BLaER1 treated with 17β-estradiol and CSF1 and Interleukin-3, amounts not matched to agents 10 nM and 100 nM (cell line): ENCODE data around the gene RALGAPB.

Source experiments
- H3K27ac ChIP-seq, 11 experiments: shearing (Covaris generic); formaldehyde crosslinking; 2 replicates each; pipeline ENCODE4 v1.8.1; 2022
- H3K27me3 ChIP-seq, 11 experiments: shearing (Covaris generic); formaldehyde crosslinking; 2 replicates each; pipeline ENCODE4 v1.8.1; 2022
- H3K36me3 ChIP-seq, 11 experiments: shearing (Covaris generic); formaldehyde crosslinking; 2 replicates each; pipeline ENCODE4 v1.8.1; 2022
- H3K4me1 ChIP-seq, 10 experiments: shearing (Covaris generic); formaldehyde crosslinking; 2 replicates each; pipeline ENCODE4 v1.8.1; 2022
- H3K4me2 ChIP-seq, 11 experiments: shearing (Covaris generic); formaldehyde crosslinking; 2 replicates each; pipeline ENCODE4 v1.8.1; 2022
- H3K4me3 ChIP-seq, 10 experiments: shearing (Covaris generic); formaldehyde crosslinking; 2 replicates each; pipeline ENCODE4 v1.8.1; 2022
- H3K9ac ChIP-seq, 11 experiments: shearing (Covaris generic); formaldehyde crosslinking; 2 replicates each; pipeline ENCODE4 v1.8.1; 2022
- H3K9me3 ChIP-seq, 11 experiments: shearing (Covaris generic); formaldehyde crosslinking; replicated peaks in 1 of 11; 2 replicates each; pipeline ENCODE4 v1.8.1; 2022
- H4K20me1 ChIP-seq, 11 experiments: shearing (Covaris generic); formaldehyde crosslinking; 2 replicates each; pipeline ENCODE4 v1.8.1; 2022
- Cebpa-rat ChIP-seq, 11 experiments: shearing (Covaris generic); IDR thresholded peaks; 2 replicates each; pipeline ENCODE4 v1.8.1; 2022

Gene RALGAPB

DNA sequence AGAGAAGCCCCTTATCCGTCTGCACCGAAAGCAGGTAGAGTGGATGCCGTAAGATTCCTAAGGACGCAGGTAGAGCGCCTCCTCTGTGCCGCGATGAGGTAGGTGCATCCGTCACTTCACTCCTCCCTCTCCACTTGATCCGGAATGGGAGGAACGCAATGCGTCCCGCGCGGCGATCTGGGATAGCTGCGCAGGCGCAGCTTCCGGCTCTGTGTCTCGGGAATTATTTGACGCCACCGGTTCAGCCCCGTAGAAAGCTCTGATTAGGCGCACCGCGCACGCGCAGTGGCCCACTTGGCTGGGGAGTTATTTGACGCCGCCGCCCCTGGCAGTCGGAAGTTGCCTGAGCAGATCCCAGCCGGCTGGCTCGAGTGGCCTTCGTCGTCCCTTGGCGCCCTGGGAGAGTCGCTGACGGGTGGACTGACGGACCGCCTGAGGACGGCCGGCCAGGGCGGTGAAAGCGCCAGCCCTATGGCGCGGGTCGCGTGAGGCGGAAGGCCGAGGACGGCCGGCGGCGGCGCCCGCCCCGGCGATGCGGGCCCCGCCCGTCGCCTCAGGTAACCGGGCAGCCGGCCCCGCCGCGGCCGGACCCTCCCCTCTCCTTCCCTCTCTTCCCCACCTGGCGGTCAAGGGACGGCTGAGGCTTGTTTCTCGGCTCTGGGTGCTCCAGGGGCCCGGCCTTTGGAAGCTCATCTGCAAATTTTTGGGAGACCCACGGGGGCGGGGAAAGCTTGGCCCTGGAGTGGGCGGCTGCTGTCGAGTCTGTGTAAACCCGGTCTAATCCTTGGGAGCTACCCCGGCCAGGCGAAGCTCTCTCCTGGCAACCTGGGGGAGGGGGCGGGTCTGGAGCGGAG is at the start of gene RALGAPB:
TSS of gene RALGAPB (plus strand) at position 331 of the 854 bp plus-strand sequence. CDS start 15,590 bp downstream, outside the sequence.
- Histone ChIP-seq H3K36me3 (peaks cover 0 to 17% (median 4%) of the 10 kb centered on the region in 11 experiments; a peak in 7 of 22 replicates), H3K4me1 (peaks cover 21 to 26% (median 23%) of the 10 kb centered on the region in 10 experiments), H4K20me1 (peaks cover 24 to 50% (median 46%) of the 10 kb centered on the region in 11 experiments; a peak in 20 of 22 replicates), H3K27me3 (no peaks in the 10 kb centered on the region), H3K4me2 (peak within 1 kb of the TSS; percentile 85 to 97 (median 93)), H3K9ac (peak within 1 kb of the TSS; percentile 85 to 95 (median 91)), H3K9me3 (no peaks in the 10 kb centered on the region), H3K27ac (peak within 1 kb of the TSS; percentile 73 to 89 (median 86)), H3K4me3 (peak within 1 kb of the TSS; percentile 79 to 99 (median 96))
- no peak for TF ChIP-seq Cebpa-rat (IDR thresholded peaks at IDR 0.05)

- H3K9ac ChIP-seq, result no peak overlapping the region
- H3K27me3 ChIP-seq, result no peaks in the 10 kb centered on the region
- peaks cover 100% of the 10 kb centered on the region in 11 experiments for H3K36me3 ChIP-seq
- no peak overlapping the region for H3K27ac ChIP-seq
- H3K4me3 ChIP-seq, result no peak overlapping the region
- H3K4me2 ChIP-seq, result peak overlapping the region in 4 of 11 experiments; percentile 3 to 22 (median 6); a peak in 3 of 22 replicates
- H4K20me1 ChIP-seq, result peaks cover 96 to 100% (median 100%) of the 10 kb centered on the region in 11 experiments
- no peak for TF ChIP-seq Cebpa-rat (IDR thresholded peaks at IDR 0.05)
- peaks cover 44 to 71% (median 55%) of the 10 kb centered on the region in 10 experiments for H3K4me1 ChIP-seq
- no peaks in the 10 kb centered on the region for H3K9me3 ChIP-seq
Measured at GRCh38 chr20:38423541-38423940, 49.1 kb upstream of the RALGAPB start.

GRCh38 chr20:38424401-38424800 is 48.2 kb upstream of the RALGAPB start:
- peaks cover 100% of the 10 kb centered on the region in 11 experiments for H3K36me3 ChIP-seq
- H3K4me3 ChIP-seq, result no peak overlapping the region
- H4K20me1 ChIP-seq, result peaks cover 98 to 100% (median 100%) of the 10 kb centered on the region in 11 experiments
- no peaks in the 10 kb centered on the region for H3K27me3 ChIP-seq
- no peak overlapping the region for H3K27ac ChIP-seq
- TF ChIP-seq Cebpa-rat (IDR thresholded peaks at IDR 0.05), result no peak
- peak overlapping the region in 6 of 11 experiments; percentile 3 to 33 (median 4); a peak in 4 of 22 replicates for H3K4me2 ChIP-seq
- no peaks in the 10 kb centered on the region for H3K9me3 ChIP-seq
- H3K9ac ChIP-seq, result no peak overlapping the region
- peaks cover 44 to 78% (median 57%) of the 10 kb centered on the region in 10 experiments for H3K4me1 ChIP-seq

- H4K20me1 ChIP-seq, result peaks cover 100% of the 10 kb centered on the region in 11 experiments
- no peaks in the 10 kb centered on the region for H3K9me3 ChIP-seq
- H3K27ac ChIP-seq, result no peak overlapping the region; a peak in 1 of 22 replicates
- H3K4me3 ChIP-seq, result no peak overlapping the region
- peaks cover 100% of the 10 kb centered on the region in 11 experiments for H3K36me3 ChIP-seq
- peak overlapping the region in 4 of 11 experiments; percentile 13 to 34 (median 21); a peak in 4 of 22 replicates for H3K4me2 ChIP-seq
- no peaks in the 10 kb centered on the region for H3K27me3 ChIP-seq
- peak overlapping the region in 2 of 11 experiments; percentile 13 to 33; a peak in 1 of 22 replicates for H3K9ac ChIP-seq
- H3K4me1 ChIP-seq, result peaks cover 49 to 91% (median 67%) of the 10 kb centered on the region in 10 experiments
- TF ChIP-seq Cebpa-rat (IDR thresholded peaks at IDR 0.05), result no peak
Measured at GRCh38 chr20:38426006-38426897, 46.4 kb upstream of the RALGAPB start.

- Histone ChIP-seq H3K9me3 (peaks cover 0 to 13% (median 3%) of the 10 kb centered on the region in 11 experiments; a peak in 5 of 22 replicates), H4K20me1 (peaks cover 100% of the 10 kb centered on the region in 11 experiments), H3K27me3 (no peaks in the 10 kb centered on the region), H3K4me2 (peak overlapping the region in 5 of 11 experiments; percentile 1 to 34 (median 20); a peak in 4 of 22 replicates), H3K4me1 (peaks cover 52 to 92% (median 69%) of the 10 kb centered on the region in 10 experiments), H3K27ac (no peak overlapping the region), H3K9ac (peak overlapping the region in 4 of 11 experiments; percentile 5 to 39 (median 24); a peak in 3 of 22 replicates), H3K4me3 (no peak overlapping the region), H3K36me3 (peaks cover 100% of the 10 kb centered on the region in 11 experiments)
- TF ChIP-seq Cebpa-rat (IDR thresholded peaks at IDR 0.05), result no peak
Measured at GRCh38 chr20:38427655-38428023, 45.0 kb upstream of the RALGAPB start.

DNA sequence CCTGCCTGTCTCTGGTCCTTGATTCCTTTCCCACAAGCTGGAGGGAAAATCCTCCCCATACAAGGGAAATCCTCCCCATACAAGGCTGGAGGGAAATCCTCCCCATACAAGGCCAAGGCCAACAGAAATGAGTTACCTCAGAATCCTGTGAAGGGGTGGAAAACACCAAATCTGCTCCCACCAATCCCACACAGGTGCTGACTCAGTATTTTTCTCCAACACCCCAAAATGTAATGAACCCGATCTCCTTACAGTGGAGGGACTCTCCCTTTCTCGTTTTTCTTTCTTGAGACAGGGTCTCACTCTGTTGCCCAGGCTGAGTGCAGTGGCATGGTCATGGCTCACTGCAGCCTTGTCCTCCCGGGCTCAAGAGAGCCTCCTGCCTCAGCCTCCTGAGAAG is 43.8 kb upstream of the RALGAPB start:
- Histone ChIP-seq H3K27me3 (no peaks in the 10 kb centered on the region), H3K4me3 (no peak overlapping the region), H3K4me2 (peak overlapping the region in 2 of 11 experiments; percentile 13 to 20; a peak in 1 of 22 replicates), H3K4me1 (peaks cover 52 to 100% (median 74%) of the 10 kb centered on the region in 10 experiments), H3K9me3 (peaks cover 0 to 14% (median 3%) of the 10 kb centered on the region in 11 experiments; a peak in 5 of 22 replicates), H3K9ac (0 out of 22 replicates have a peak overlapping the region, but pooled peaks of 1 of the 11 experiments have one; percentile 27), H3K27ac (no peak overlapping the region), H3K36me3 (peaks cover 100% of the 10 kb centered on the region in 11 experiments), H4K20me1 (peaks cover 100% of the 10 kb centered on the region in 11 experiments)
- no peak for TF ChIP-seq Cebpa-rat (IDR thresholded peaks at IDR 0.05)

GRCh38 chr20:38429301-38429700 is 43.3 kb upstream of the RALGAPB start:
- H3K36me3 ChIP-seq, result peaks cover 96 to 100% (median 100%) of the 10 kb centered on the region in 11 experiments
- no peaks in the 10 kb centered on the region for H3K27me3 ChIP-seq
- H3K27ac ChIP-seq, result no peak overlapping the region
- H3K9ac ChIP-seq, result peak overlapping the region in 1 of 11 experiments; percentile 27; a peak in 2 of 22 replicates
- H3K4me2 ChIP-seq, result peak overlapping the region in 1 of 11 experiments; percentile 20; a peak in 1 of 22 replicates
- peaks cover 49 to 97% (median 72%) of the 10 kb centered on the region in 10 experiments for H3K4me1 ChIP-seq
- peaks cover 0 to 14% (median 3%) of the 10 kb centered on the region in 11 experiments; a peak in 5 of 22 replicates for H3K9me3 ChIP-seq
- no peak overlapping the region for H3K4me3 ChIP-seq
- H4K20me1 ChIP-seq, result peaks cover 98 to 100% (median 100%) of the 10 kb centered on the region in 11 experiments
- no peak for TF ChIP-seq Cebpa-rat (IDR thresholded peaks at IDR 0.05)
